NCI-H146 treated with DMSO at 0.1 percent for 48 hours (cell line): ENCODE measurements around the gene BACH2.

ENCODE experiments used
- DNase-seq: peaks from one replicate; lab custom pipeline; 2025; ENCODE audit not compliant: unreplicated experiment; lab: John Stamatoyannopoulos, UW

The BACH2 gene

GRCh38 chr6:89951574-89952104 lies 345.0 kb downstream of the BACH2 start:
- DNase-seq = no peak

DNA sequence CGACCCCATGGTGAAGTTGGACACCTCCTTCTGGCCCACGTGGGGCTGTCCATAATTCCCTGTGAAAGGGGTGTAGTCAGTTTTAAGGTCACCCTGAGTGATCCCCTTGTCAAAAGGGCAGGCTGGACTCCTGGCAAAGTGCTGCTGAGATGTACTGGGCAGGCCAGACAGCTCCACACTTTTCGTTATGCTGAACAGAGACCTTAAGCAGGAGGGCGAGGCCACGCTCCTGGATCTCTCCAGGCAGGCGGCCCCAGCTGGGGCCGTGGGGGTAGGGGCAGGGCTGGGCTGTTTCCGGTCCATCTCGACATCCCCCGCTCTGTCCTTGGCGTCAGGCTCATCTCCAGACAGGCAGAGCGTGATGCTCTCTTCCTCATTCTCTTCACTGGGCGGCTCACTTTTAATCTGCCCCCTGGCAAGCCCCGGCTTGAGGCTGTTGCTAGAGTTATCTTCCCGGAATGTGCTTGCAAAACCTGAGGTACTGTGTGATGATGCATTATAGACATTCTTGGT lies 345.7 kb downstream of the BACH2 start:
- no peak for DNase-seq

DNA sequence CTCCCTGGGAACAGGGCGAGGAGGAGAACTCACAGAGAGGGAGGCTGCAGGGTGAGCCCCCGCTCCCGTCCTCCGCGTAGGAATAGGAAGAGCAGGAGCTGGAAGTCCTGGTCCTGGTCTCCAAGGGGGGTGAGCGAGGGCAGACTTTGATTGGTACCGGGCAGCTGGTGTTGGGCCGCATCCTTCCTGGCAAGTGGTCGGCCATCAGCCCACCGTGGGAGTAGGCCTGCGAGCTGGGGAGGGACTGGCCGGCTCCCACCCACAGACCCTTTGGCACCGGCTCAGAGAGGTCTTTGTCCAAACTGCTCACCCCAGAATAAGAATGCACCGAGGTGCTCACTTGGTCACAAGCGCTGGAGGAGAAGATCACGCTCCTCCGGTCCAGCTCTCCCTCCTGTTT lies 346.2 kb downstream of the BACH2 start:
- no peak for DNase-seq

- DNase-seq = no peak
Measured at GRCh38 chr6:89948876-89949275, 347.8 kb downstream of the BACH2 start.

DNA sequence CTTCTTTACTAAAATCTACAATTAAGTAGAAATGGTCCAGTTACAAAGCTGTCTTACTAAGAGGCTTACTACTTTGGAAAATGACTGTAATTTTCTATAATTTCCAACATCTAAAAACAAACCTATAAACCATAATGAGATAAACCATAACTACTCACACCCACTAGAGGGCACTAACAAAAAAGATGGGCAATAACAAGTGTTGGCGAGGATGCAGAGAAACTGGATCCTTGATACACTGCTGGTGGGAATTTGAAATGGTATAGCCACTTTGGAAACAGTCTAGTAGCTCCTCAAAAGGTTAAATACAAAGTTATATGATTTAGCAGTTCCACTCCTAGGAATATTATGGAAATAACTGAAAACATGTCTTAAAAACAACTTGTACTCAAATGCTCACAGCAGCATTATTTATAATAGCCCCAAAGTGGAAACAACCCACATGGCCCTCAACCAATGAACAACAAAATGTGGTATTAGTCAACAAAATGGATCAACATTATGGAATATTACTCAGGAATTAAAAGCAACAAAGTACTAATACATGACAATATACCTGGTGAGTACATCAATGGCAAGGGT lies 351.7 kb downstream of the BACH2 start:
- no peak for DNase-seq

DNA sequence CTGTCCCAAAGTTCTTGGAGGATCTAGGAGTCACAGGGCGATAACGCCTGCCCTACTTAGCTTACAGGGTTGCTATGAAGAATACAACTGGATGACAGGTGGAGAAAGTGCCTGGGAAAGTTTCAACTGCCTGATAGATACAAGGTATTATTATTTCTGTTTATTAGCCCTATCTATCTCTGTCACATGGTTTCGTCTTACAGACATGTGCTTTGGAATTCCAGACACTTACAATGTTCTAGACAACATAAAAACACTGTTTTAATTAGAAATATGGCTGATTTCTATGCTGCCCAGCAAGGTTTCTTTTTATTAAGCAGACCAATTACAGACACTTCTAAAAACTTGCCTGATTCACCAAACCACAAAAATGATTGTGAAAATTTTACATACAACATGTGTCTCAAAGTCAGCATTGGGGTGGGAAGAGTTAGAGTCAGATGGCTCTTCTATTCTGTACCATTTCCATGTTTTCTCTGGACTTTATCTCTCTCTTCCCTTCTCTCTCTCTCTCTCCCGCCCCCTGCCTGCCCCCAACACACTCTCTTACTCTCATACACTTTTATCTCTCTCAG lies 352.4 kb downstream of the BACH2 start:
- no peak for DNase-seq

- DNase-seq = no peak
Measured at GRCh38 chr6:89942601-89943000, 354.0 kb downstream of the BACH2 start.

GRCh38 chr6:89941763-89942497 lies 354.7 kb downstream of the BACH2 start:
- no peak for DNase-seq

- no peak for DNase-seq
Measured at GRCh38 chr6:89941031-89941762, 355.4 kb downstream of the BACH2 start.

- DNase-seq = peak; percentile 14
Measured at GRCh38 chr6:89940225-89941027, 356.2 kb downstream of the BACH2 start.

- no peak for DNase-seq
Measured at GRCh38 chr6:89939144-89939543, 357.5 kb downstream of the BACH2 start.

- DNase-seq = no peak
Measured at GRCh38 chr6:89938014-89938413, 358.6 kb downstream of the BACH2 start.

- no peak for DNase-seq
Measured at GRCh38 chr6:89936177-89936576, 360.5 kb downstream of the BACH2 start.

DNA sequence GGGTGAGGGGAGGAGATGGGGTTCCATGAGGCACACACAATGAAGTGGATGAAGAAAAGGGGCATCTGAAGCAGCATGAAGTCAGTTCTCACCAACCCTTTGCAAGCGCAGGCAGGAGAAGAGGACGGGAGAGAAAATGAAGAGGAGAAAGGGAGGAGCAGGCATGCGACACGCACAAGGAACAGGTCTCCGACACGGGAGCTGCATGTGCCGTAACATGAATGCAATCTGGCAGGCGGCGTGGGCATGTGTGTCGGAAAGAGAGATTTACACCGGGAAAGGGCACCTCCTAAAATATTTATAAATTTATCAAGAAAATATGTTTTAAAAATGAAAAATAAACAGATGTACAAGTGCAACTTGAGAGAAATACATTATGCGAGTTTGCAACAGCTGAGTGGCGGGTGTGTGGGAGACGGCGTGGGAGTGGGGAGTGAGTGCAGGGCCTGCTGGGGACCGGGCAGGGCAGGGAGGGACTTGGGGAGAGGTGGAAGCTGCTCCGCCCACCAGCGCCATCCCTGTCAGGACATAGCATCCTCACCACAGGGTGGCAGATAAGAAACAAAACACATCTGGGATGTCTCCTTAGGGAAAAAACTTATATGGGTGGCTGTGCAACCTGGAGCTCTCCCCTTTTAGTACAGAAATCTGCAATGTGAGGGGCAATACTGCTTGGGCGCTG lies 361.8 kb downstream of the BACH2 start:
- no peak for DNase-seq

- no peak for DNase-seq
Measured at GRCh38 chr6:89932245-89932802, 364.3 kb downstream of the BACH2 start.

DNA sequence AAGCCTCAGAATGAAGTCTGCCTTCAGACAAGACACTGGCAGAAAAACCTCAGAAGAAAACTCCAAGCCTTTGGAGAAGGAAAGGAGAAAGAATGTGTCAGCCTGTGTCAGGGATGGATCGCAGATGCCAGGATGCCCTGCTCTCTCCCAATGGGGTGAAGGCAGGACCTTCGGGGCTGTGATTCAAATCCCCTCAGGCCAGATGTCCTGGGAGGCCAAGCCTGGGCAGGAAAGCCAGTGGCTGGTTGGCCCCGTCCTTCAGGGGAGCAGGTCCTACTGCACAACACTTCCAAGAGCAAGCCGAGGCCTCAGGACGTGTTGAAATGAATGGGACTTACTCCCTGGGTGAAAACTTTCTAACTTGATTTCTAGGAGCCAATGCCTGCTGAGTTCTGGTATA lies 365.9 kb downstream of the BACH2 start:
- no peak for DNase-seq

DNA sequence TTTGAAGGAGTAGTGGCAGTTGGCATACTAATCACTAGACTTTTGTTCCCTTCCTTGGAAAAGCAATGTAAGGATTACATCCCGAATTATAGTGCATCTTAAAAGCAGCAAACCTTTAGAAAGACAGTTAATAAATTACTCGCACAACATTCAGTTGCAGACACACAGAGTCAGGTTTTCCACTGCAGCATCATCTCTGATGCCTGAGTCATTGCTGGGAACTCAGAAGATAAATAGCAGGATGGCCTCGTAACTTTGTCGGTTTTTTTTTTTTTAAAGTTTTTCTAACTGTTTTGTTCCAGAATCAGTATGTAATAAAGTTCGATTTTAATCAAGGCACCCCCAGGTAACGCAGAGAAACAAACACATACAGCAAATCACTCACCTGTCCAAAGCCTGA lies 368.0 kb downstream of the BACH2 start:
- no peak for DNase-seq

DNA sequence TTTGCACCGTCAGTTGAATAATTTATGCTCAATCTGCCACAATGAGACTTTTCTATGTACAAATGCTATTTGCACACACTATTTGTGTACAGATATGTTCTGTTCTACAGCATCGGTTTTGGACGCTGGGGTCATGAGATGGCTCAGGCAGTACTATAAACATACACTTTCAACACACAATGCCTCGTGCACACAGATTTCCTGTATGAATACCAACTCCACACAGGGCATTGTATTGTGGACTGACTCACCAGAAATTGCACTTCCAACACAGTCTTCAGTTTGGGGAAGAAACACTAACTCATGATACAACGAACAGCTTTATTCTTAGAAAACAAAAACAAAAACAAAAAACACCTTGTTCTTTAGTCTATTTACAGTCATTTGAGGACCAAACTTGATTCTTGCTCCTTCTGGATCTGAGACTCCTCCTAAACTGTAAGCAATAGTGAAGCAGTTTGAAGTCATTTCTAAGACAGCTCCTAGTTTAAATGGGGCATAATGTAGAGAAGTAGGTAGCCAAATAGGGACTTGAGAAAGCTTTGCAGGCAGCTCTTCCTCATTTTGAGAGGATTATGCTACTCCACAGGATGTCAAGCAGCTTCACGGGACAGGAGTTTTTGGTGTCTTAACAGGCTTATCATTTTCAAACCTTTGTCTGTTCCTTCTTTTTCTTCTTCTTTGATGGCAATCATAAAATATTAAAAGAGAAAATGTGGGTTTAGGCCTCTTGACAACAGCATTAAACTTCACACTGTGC lies 368.7 kb downstream of the BACH2 start:
- no peak for DNase-seq

- no peak for DNase-seq
Measured at GRCh38 chr6:89927264-89927663, 369.4 kb downstream of the BACH2 start.
